MV-4-11 (cell line): ENCODE measurements around the gene NR2E3.

ENCODE experiments used
- DNase-seq: peaks from one replicate; lab custom pipeline; 2025; lab: John Stamatoyannopoulos, UW

Gene NR2E3

GRCh38 chr15:71810256-71811035 lies at the start of gene NR2E3:
NR2E3 (plus strand) TSS chr15:71810554; CDS start chr15:71810744, 190 bp downstream.
- DNase-seq: no peak

- no peak for DNase-seq
Measured at GRCh38 chr15:71760852-71761251, 49.5 kb upstream of the NR2E3 start.

- peak; percentile 38 for DNase-seq
Measured at GRCh38 chr15:71761649-71762048, 48.7 kb upstream of the NR2E3 start.

DNA sequence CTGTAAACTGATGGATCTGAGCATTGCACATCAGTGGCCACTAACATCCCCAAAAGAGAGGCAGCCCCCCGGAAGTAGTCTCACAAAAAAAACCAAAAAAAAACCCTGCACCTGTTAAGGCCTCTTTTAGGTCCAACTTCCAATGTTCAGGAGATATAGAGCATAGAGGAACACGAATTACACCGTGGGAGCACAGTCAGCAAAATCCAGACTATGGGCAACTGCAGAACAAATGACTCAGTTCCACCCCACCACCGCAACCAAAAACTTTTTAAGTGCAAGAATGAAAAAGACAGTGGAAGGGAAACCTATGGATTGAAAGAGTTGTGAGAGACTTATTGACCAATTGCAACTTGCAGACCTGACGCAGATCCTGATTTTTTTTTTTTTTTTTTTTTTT lies 42.2 kb upstream of the NR2E3 start:
- DNase-seq: no peak

GRCh38 chr15:71773206-71773859 lies 37.0 kb upstream of the NR2E3 start:
- no peak for DNase-seq

GRCh38 chr15:71775856-71776255 lies 34.5 kb upstream of the NR2E3 start:
- no peak for DNase-seq

- no peak for DNase-seq
Measured at GRCh38 chr15:71776304-71776703, 34.0 kb upstream of the NR2E3 start.

DNA sequence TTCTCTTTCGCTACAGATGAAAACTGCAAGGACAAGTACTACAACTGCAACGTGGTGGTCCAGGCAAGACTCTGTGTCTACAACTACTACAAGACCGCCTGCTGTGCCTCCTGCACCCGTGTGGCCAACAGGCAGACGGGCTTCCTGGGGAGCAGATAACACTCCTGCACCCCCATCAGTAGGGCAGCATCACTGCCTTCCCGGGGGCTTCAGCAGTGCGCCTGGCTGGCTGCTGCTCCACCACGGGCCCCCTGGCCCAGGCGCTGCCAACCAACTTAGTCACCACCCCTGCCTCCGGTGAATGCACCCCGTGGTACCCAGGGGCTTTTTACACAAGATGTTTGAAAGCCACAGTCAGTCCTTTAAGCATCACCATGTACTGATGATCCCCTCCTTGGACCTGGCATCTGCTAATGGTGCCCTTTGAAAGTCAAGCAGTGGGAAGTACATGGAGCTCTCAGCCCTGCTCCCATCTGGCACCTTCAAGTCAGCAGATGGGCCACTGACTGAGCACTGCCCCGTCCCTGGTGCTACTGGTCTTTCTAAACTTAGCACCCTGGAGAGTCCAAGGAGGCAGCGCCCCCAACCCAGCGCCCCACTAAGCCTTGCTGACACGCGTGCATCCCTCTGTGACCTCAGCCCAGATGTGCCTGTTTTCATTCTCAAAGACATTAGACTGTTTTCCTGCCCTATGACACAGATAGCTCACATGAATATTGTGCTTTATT lies 33.0 kb upstream of the NR2E3 start:
- DNase-seq: no peak

DNA sequence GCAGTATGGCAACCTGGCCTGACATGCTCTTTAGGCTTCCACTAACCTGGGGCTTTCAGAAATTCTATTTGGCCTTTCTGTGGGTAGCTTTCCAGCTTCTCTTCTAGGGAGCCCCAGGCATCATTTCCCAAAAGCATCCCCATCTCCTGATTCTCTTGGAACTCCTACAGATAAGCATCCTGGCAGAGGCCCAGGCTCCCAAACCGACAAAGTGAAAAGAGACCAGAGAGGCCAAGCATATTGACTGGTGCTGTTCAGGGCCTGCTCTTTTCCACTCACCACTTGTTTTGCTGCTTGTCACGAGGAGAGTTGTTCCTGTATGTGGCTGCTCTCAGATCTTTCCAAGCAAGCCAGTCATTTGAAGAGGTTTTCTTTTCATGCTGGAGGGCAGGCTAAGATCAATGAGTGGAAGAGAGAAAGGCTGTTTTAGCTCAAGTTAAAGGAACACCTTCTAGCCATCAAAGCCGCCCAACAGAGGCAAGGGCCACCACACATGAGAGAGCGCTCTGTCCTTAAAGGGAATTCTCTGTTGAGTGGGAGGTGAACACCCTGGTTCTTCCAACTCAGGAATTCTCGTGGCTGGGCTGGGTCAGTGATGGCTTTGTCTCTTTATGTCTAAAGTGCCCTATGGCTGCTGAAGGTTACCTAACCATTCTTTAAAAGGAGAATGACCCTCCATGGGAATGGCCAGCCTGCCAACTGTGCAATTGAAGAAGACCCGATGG lies 31.1 kb upstream of the NR2E3 start:
- no peak for DNase-seq

DNA sequence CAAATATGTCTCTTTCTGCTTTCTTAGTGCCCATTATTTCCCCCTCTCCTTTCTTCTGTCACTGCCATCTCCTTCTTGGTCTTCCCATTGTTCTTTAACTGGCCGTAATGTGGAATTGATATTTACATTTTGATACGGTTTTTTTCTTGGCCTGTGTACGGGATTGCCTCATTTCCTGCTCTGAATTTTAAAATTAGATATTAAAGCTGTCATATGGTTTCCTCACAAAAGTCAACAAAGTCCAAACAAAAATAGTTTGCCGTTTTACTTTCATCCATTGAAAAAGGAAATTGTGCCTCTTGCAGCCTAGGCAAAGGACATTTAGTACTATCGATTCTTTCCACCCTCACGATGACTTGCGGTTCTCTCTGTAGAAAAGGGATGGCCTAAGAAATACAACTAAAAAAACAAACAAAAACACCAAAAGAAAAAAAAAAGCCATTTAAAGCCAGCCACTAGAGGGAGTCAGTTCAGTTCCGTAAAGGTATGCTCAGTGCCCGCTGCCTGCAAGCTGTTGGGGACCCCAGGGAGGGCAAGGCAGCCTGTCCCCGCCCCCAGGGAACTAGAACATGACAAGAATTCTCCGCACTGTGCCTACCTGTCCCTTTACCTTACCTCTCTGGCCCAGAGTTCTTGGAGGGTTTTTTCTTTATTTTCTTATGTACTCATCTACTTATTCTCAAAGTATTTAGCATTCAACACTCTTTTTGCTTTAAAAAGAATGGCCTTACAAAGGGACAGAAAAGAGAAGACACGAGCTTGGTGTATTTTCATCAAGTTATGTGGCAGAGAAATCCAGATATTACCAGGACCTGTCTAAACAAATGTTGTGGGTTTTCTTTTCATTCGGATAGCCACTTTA lies 30.0 kb upstream of the NR2E3 start:
- DNase-seq: peak; percentile 13

GRCh38 chr15:71781179-71781964 lies 29.0 kb upstream of the NR2E3 start:
- DNase-seq: no peak

GRCh38 chr15:71781965-71782265 lies 28.4 kb upstream of the NR2E3 start:
- no peak for DNase-seq

DNA sequence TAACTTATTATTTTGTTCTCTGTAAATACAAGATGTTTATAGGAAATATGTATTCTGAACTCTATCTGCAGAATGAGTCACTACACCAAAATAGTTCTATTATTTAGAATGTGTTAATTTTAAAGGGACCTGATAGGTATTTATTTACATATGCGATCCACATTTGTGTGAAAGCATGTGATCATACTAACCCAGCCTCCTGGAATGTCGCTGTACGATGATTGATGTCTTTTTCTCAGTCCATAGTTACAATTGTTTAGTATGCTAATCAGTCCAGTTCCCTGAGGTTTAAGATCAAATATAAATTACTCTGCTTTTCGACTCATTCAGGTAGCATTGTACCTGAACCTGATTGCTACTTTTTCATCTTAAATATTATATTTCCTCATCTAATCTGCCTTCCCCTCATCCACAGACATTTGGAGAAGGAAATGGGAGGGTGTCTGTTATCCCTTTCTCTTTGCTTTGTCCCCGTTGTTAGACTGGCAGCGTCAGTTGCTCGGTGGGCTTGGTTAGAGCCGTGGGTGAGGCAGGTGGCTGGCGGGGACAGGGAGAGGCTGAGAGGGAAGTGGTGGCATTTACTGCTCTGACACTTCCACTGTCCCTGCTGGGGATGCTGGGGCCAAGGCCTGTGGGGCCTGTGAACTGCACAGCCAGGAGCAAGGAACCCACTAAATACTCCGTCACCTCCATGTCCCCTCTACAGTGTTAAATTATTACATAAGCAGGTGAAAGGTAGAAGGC lies 27.8 kb upstream of the NR2E3 start:
- no peak for DNase-seq

GRCh38 chr15:71784719-71785118 lies 25.6 kb upstream of the NR2E3 start:
- DNase-seq: no peak

DNA sequence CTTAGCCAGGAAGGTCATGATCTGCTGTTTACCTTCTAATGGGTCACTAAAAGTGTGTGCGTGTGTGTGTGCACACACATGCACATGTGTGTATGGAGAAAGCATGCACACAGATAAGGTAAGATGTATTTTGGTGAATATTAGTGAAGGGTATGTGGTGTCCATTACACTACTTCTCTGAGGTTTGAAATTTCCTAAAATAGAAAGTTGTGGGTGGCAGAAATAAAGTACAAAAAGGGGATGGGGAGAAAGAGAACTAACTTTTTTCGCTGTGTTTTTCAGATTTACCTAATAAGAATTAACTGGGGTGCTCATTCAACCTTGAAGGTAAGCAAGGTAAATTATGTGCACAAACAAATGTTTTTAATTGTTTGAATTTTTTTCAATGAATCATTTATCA lies 24.4 kb upstream of the NR2E3 start:
- no peak for DNase-seq

- DNase-seq: no peak
Measured at GRCh38 chr15:71786673-71787072, 23.7 kb upstream of the NR2E3 start.

DNA sequence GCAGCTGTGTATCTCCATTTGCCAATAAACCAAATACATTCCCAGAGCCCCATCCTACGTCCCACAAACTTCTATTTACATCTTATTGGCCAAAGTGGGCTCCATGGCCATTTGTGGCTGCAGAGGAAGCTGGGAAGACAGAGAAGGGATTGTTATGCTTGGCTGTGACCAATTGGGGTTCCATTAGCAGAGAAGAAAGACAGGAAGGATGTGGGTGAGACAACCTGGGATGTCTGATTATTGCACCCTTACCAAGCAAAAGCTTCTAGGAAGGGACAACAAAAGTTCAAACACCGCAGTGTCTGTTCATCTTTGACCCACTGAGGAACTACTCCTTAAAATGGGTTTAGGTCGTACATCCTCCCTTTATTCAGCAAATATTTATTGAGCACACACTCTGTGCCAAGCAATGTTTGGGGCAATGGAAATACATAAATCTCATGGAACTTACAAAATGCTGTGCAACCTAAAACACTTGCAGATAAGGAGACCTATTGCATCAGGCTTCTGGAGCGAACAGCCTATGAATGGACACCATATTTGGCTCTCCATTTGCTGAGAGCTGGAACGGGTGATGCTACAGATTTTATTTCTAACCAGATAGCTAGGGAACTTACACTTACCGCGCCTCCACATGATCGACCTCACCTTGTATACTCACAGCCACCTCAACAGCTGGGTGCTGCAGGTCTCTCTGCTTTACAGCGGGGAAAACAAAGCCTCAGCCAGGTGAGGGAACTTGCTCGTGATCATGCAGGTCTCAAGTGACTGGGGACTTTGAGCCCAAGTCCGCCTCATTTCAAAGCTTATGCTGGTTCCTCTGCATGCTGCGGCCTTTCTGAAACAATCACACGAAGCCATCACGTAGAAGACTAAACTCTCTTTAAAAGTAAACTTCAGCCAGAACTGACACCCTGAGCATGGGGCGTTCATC lies 21.4 kb upstream of the NR2E3 start:
- no peak for DNase-seq

- DNase-seq: no peak
Measured at GRCh38 chr15:71789616-71790015, 20.7 kb upstream of the NR2E3 start.

GRCh38 chr15:71790081-71790480 lies 20.3 kb upstream of the NR2E3 start:
- no peak for DNase-seq
